Epithelial cell of prostate (primary cell): ENCODE results near the gene ELOVL2.
"Not testable (repeated sequence)": the region's sequence is repeated elsewhere in the genome, so short reads cannot be mapped to it uniquely, and the experiment has no call there.

Experiments used
- DNase-seq: peaks from one replicate; pipeline ENCODE4 v3.0.0-alpha.2; 2011; ENCODE audit warnings: low read depth, low spot score
- H3K27ac ChIP-seq: fragments of 450-650 bp; 2 replicates; pipeline ENCODE4 v1.5.1; 2017; ENCODE audit warnings: mild to moderate bottlenecking

Gene ELOVL2

GRCh38 chr6:10995114-10995707 lies 48.9 kb downstream of the ELOVL2 start:
- H3K27ac ChIP-seq, result no peak overlapping the region
- DNase-seq, result no peak

- DNase-seq, result no peak
- H3K27ac ChIP-seq, result no peak overlapping the region
These were observed 50.2 kb downstream of the ELOVL2 start for GRCh38 chr6:10993896-10994295.

- DNase-seq, result no peak
- no peak overlapping the region for H3K27ac ChIP-seq
These were observed 53.0 kb downstream of the ELOVL2 start for GRCh38 chr6:10991115-10991514.

GRCh38 chr6:10989587-10989986 lies 54.5 kb downstream of the ELOVL2 start:
- DNase-seq, result no peak
- no peak overlapping the region for H3K27ac ChIP-seq

- not testable (repeated sequence) for DNase-seq, H3K27ac ChIP-seq
These were observed 59.1 kb downstream of the ELOVL2 start for GRCh38 chr6:10984959-10985358.

- H3K27ac ChIP-seq, result no peak overlapping the region
- no peak for DNase-seq
These were observed 62.7 kb downstream of the ELOVL2 start for GRCh38 chr6:10981409-10981808.

- DNase-seq, result no peak
- no peak overlapping the region for H3K27ac ChIP-seq
These were observed 64.5 kb downstream of the ELOVL2 start for GRCh38 chr6:10979603-10980002.

GRCh38 chr6:10977231-10977968 lies 66.7 kb downstream of the ELOVL2 start:
- DNase-seq, result no peak
- no peak overlapping the region for H3K27ac ChIP-seq

GRCh38 chr6:10976571-10976970 lies 67.5 kb downstream of the ELOVL2 start:
- DNase-seq, result no peak
- no peak overlapping the region for H3K27ac ChIP-seq

GRCh38 chr6:10972196-10972595 lies 71.9 kb downstream of the ELOVL2 start:
- H3K27ac ChIP-seq, result no peak overlapping the region
- no peak for DNase-seq

GRCh38 chr6:10970731-10971130 lies 73.4 kb downstream of the ELOVL2 start:
- DNase-seq, result no peak
- H3K27ac ChIP-seq, result no peak overlapping the region

GRCh38 chr6:10968776-10969175 lies 75.3 kb downstream of the ELOVL2 start:
- no peak for DNase-seq
- no peak overlapping the region for H3K27ac ChIP-seq

- no peak overlapping the region for H3K27ac ChIP-seq
- DNase-seq, result no peak
These were observed 79.4 kb downstream of the ELOVL2 start for GRCh38 chr6:10964684-10965083.

- H3K27ac ChIP-seq, result no peak overlapping the region
- DNase-seq, result no peak
These were observed 81.0 kb downstream of the ELOVL2 start for GRCh38 chr6:10963113-10963512.

- DNase-seq, result no peak
- no peak overlapping the region for H3K27ac ChIP-seq
These were observed 81.4 kb downstream of the ELOVL2 start for GRCh38 chr6:10962673-10963072.

- H3K27ac ChIP-seq, result no peak overlapping the region
- no peak for DNase-seq
These were observed 82.3 kb downstream of the ELOVL2 start for GRCh38 chr6:10961837-10962236.

GRCh38 chr6:10960171-10960570 lies 83.9 kb downstream of the ELOVL2 start:
- no peak overlapping the region for H3K27ac ChIP-seq
- no peak for DNase-seq

GRCh38 chr6:10957414-10957886 lies 86.7 kb downstream of the ELOVL2 start:
- H3K27ac ChIP-seq, result no peak overlapping the region
- DNase-seq, result no peak

GRCh38 chr6:10956776-10957175 lies 87.3 kb downstream of the ELOVL2 start:
- no peak overlapping the region for H3K27ac ChIP-seq
- no peak for DNase-seq

- DNase-seq, result peak; percentile 14
- no peak overlapping the region for H3K27ac ChIP-seq
These were observed 89.5 kb downstream of the ELOVL2 start for GRCh38 chr6:10954590-10955010.

GRCh38 chr6:10951675-10952282 lies 92.3 kb downstream of the ELOVL2 start:
- no peak overlapping the region for H3K27ac ChIP-seq
- no peak for DNase-seq
